GM23338 (cell line): ENCODE data around the gene NEK4. TPM values are rescaled to one million over a fixed set of nuclear protein-coding genes. Genes with fewer than 3 reads are reported as not detected.

Experiments used
- ATAC-seq: fragments of 200-7000 bp; cut with Tn5 transposase; 3 replicates; pipeline ENCODE4 v1.9.1; 2020
- DNase-seq: peaks from one replicate; pipeline ENCODE4 v3.0.0-alpha.2; 2015; ENCODE audit warnings: low spot score
- H2AFZ ChIP-seq: fragments of 200-600 bp; sonication (generic); 2 replicates; pipeline ENCODE4 v1.8.0; 2016; ENCODE audit warnings: antibody characterized with exemption, mild to moderate bottlenecking, moderate library complexity
- H3F3A ChIP-seq: fragments of 200-600 bp; sonication (generic); replicated peaks from 2 replicates; pipeline ENCODE4 v1.8.0; 2017; ENCODE audit warnings: antibody characterized with exemption, mixed run types, low read depth
- H3K27ac ChIP-seq: fragments of 200-600 bp; sonication (generic); 2 replicates; pipeline ENCODE4 v1.6.1; 2016; ENCODE audit warnings: low read depth
- H3K27me3 ChIP-seq: fragments of 200-600 bp; sonication (generic); 2 replicates; pipeline ENCODE4 v1.8.0; 2016; ENCODE audit warnings: mild to moderate bottlenecking, mixed run types, moderate library complexity; ENCODE audit not compliant: insufficient read depth
- H3K36me3 ChIP-seq: fragments of 200-600 bp; sonication (generic); 2 replicates; pipeline ENCODE4 v1.8.0; 2016; ENCODE audit warnings: mild to moderate bottlenecking; ENCODE audit not compliant: insufficient read depth
- H3K4me1 ChIP-seq: fragments of 200-600 bp; sonication (generic); 2 replicates; pipeline ENCODE4 v1.8.0; 2016; ENCODE audit warnings: mild to moderate bottlenecking, moderate library complexity; ENCODE audit not compliant: insufficient read depth
- H3K4me2 ChIP-seq: fragments of 200-600 bp; sonication (generic); 2 replicates; pipeline ENCODE4 v1.7.1; 2017; ENCODE audit warnings: mixed run types
- H3K4me3 ChIP-seq: fragments of 200-600 bp; sonication (generic); 2 replicates; pipeline ENCODE4 v1.6.1; 2016; ENCODE audit warnings: mixed run types
- H3K79me2 ChIP-seq: fragments of 200-600 bp; sonication (generic); replicated peaks from 2 replicates; pipeline ENCODE4 v1.8.0; 2017; ENCODE audit warnings: mild to moderate bottlenecking; ENCODE audit not compliant: insufficient read depth
- H3K9me2 ChIP-seq: fragments of 200-600 bp; sonication (generic); 2 replicates; pipeline ENCODE4 v1.8.0; 2017; ENCODE audit not compliant: insufficient read depth
- H4K20me1 ChIP-seq: fragments of 200-600 bp; sonication (generic); replicated peaks from 2 replicates; pipeline ENCODE4 v1.8.0; 2017; ENCODE audit warnings: mild to moderate bottlenecking; ENCODE audit not compliant: insufficient read depth
- H3K27ac Mint-ChIP-seq: 2 replicates; pipeline ENCODE4 v1.8.0; 2020; ENCODE audit warnings: inconsistent platforms, mild to moderate bottlenecking, moderate library complexity, mixed read lengths
- H3K27me3 Mint-ChIP-seq: 3 replicates; pipeline ENCODE4 v1.8.0; 2022; ENCODE audit warnings: low read depth, mild to moderate bottlenecking, moderate library complexity, mixed read lengths, inconsistent platforms; ENCODE audit not compliant: insufficient read depth, poor library complexity
- H3K36me3 Mint-ChIP-seq: 3 replicates; pipeline ENCODE4 v1.8.0; 2021; ENCODE audit warnings: low read depth, mild to moderate bottlenecking, inconsistent platforms, moderate library complexity, mixed read lengths
- H3K4me1 Mint-ChIP-seq: 3 replicates; pipeline ENCODE4 v1.8.0; 2020; ENCODE audit warnings: mild to moderate bottlenecking, inconsistent platforms, mixed read lengths
- H3K4me3 Mint-ChIP-seq: 3 replicates; pipeline ENCODE4 v1.8.0; 2021; ENCODE audit warnings: moderate library complexity, mild to moderate bottlenecking, inconsistent platforms, mixed read lengths
- H3K9me3 Mint-ChIP-seq: 3 replicates; pipeline ENCODE4 v1.8.0; 2020; ENCODE audit warnings: moderate library complexity, mild to moderate bottlenecking, inconsistent platforms, mixed read lengths
- CREB1 ChIP-seq: fragments of 250-450 bp; sonication (Bioruptor Pico); IDR thresholded peaks from 2 replicates; pipeline ENCODE4 v1.5.0; 2020; ENCODE audit warnings: low read depth, mild to moderate bottlenecking, moderate library complexity
- CTCF ChIP-seq, 2 experiments: fragments of 200-600 bp in 1 of 2; sonication (generic) in 1 of 2; conservative IDR thresholded peaks; 2 replicates each; pipeline versions ENCODE4 v1.5.1 to v1.6.1; 2016 to 2017; ENCODE audit warnings: antibody characterized with exemption in 2 of 2, low read depth in 2 of 2, mild to moderate bottlenecking in 2 of 2, moderate library complexity in 1 of 2
- ETS1 ChIP-seq: IDR thresholded peaks from 2 replicates; pipeline ENCODE4 v1.6.1; 2016; ENCODE audit warnings: antibody characterized with exemption
- EZH2 ChIP-seq: fragments of 200-600 bp; sonication (generic); IDR thresholded peaks from one replicate; pipeline ENCODE4 v1.8.0; 2017; ENCODE audit warnings: antibody characterized with exemption, mild to moderate bottlenecking, low read depth; ENCODE audit not compliant: unreplicated experiment
- EZH2phosphoT487 ChIP-seq: fragments of 200-600 bp; sonication (generic); IDR thresholded peaks from one replicate; pipeline ENCODE4 v1.8.1; 2018; ENCODE audit warnings: antibody characterized with exemption; ENCODE audit not compliant: unreplicated experiment
- JUNB ChIP-seq: IDR thresholded peaks from one replicate; pipeline ENCODE4 v1.6.1; 2016; ENCODE audit warnings: antibody characterized with exemption; ENCODE audit not compliant: unreplicated experiment
- NANOG ChIP-seq: IDR thresholded peaks from 2 replicates; pipeline ENCODE4 v1.6.1; 2016; ENCODE audit warnings: antibody characterized with exemption, borderline replicate concordance
- POLR2AphosphoS5 ChIP-seq: IDR thresholded peaks from 2 replicates; pipeline ENCODE4 v1.6.1; 2016; ENCODE audit warnings: antibody characterized with exemption, low read depth
- REST ChIP-seq: IDR thresholded peaks from one replicate; pipeline ENCODE4 v1.6.1; 2018; ENCODE audit warnings: antibody characterized with exemption; ENCODE audit not compliant: unreplicated experiment
- STAT1 ChIP-seq: IDR thresholded peaks from one replicate; pipeline ENCODE4 v1.6.1; 2016; ENCODE audit warnings: antibody characterized with exemption; ENCODE audit not compliant: unreplicated experiment
- ZNF114 ChIP-seq: fragments of 250-450 bp; sonication (Bioruptor Pico); IDR thresholded peaks from 2 replicates; pipeline ENCODE4 v1.5.0; 2020; ENCODE audit warnings: mild to moderate bottlenecking, moderate library complexity
- ZNF331 ChIP-seq: fragments of 250-450 bp; sonication (Bioruptor Pico); IDR thresholded peaks from 2 replicates; pipeline ENCODE4 v1.5.0; 2020; ENCODE audit warnings: low read depth, mild to moderate bottlenecking, moderate library complexity
- ZNF462 ChIP-seq: fragments of 250-450 bp; sonication (Bioruptor Pico); IDR thresholded peaks from 2 replicates; pipeline ENCODE4 v1.5.0; 2020; ENCODE audit warnings: mild to moderate bottlenecking, moderate library complexity
- polyA plus RNA-seq: library from polyadenylated mRNA; unstranded; fragments of >200 nt; fragmentation: Nextera tagmentation; extraction: Ambion mirVana; gene quantifications from 2 replicates; pipeline ENCODE4 v1.2.1, GENCODE V29; 2016
- total RNA-seq: library from RNA; depleted of rRNA; stranded (reverse); fragments of >200 nt; shearing (Covaris generic); gene quantifications from 2 replicates; pipeline ENCODE4 v1.2.3, GENCODE V29; 2014

NEK4 gene
- total and polyA plus RNA-seq, 2 experiments from 2014 or later, result 8.6 to 42.7 TPM

- Mint-ChIP-seq H3K4me1 (peaks cover 26% of the 10 kb centered on the region), H3K4me3 (peak within 1 kb of the TSS; percentile 99), H3K27me3 (peaks cover 11% of the 10 kb centered on the region), H3K9me3 (no peaks in the 10 kb centered on the region), H3K36me3 (peaks cover 56% of the 10 kb centered on the region), H3K27ac (peak within 1 kb of the TSS; percentile 99)
- Histone ChIP-seq H3K4me2 (peak within 1 kb of the TSS; percentile 99), H3K9me2 (no peaks in the 10 kb centered on the region), H3K79me2 (peaks cover 87% of the 10 kb centered on the region), H3K4me3 (peak within 1 kb of the TSS; percentile 99), H3K27ac (peak within 1 kb of the TSS; percentile 78), H3K4me1 (peaks cover 12% of the 10 kb centered on the region; the same call in 1 of the 2 replicates), H3F3A (peaks cover 37% of the 10 kb centered on the region), H2AFZ (no peak within 1 kb of the TSS), H3K27me3 (no peaks in the 10 kb centered on the region), H4K20me1 (peaks cover 13% of the 10 kb centered on the region), H3K36me3 (peaks cover 41% of the 10 kb centered on the region)
- ATAC-seq (peak; percentile 71), DNase-seq (peak; percentile 96)
- TF ChIP-seq ETS1 (peak; percentile 85), EZH2phosphoT487 (no peak), JUNB (no peak), POLR2AphosphoS5 (peak; percentile 97), CTCF (conservative IDR thresholded peaks at IDR 0.05; ENCODE audit: low read depth in 2 of 2) (no peak), CREB1 (peak; percentile 90), EZH2 (no peak), REST (no peak), ZNF462 (CRISPR knock-in tag) (no peak), STAT1 (no peak), ZNF114 (CRISPR knock-in tag) (no peak), NANOG (no peak), ZNF331 (CRISPR knock-in tag) (no peak)
Measured at GRCh38 chr3:52685709-52686691, 84.7 kb downstream of the NEK4 start, which contains the start of the genes GNL3 and PBRM1. GNL3 (plus strand) TSS chr3:52686032; CDS start chr3:52686093, 61 bp downstream. PBRM1 (minus strand) TSS chr3:52685913.
